Neural cell (in vitro differentiated cells): ENCODE results near the gene DNAAF9. TPM values are rescaled to one million over a fixed set of nuclear protein-coding genes. Genes with fewer than 3 reads are reported as not detected.

Source experiments
- H2AFZ ChIP-seq: fragments of 200-600, 300-800 bp; sonication (generic), shearing (Covaris generic); 2 replicates; pipeline ENCODE4 v1.6.0; 2014; ENCODE audit warnings: low read depth, mild to moderate bottlenecking, antibody characterized with exemption, low read length, moderate library complexity
- H3F3A ChIP-seq: fragments of 200-600 bp; shearing (Covaris generic); 2 replicates; pipeline ENCODE4 v1.6.1; 2016; ENCODE audit warnings: mild to moderate bottlenecking, moderate library complexity, mixed read lengths, antibody characterized with exemption, low read length; ENCODE audit not compliant: insufficient read depth, poor library complexity, severe bottlenecking
- H3K27ac ChIP-seq: fragments of 200-600, 300-800 bp; sonication (generic), shearing (Covaris generic); 2 replicates; pipeline ENCODE4 v1.5.1; 2014; ENCODE audit warnings: mild to moderate bottlenecking, low read length, moderate library complexity
- H3K27me3 ChIP-seq: fragments of 300-800, 200-600 bp; sonication (generic), shearing (Covaris generic); 2 replicates; pipeline ENCODE4 v1.6.0; 2014; ENCODE audit warnings: mild to moderate bottlenecking, low read depth, low read length, moderate library complexity; ENCODE audit not compliant: insufficient read depth
- H3K36me3 ChIP-seq: fragments of 300-800, 200-600 bp; sonication (generic), shearing (Covaris generic); 2 replicates; pipeline ENCODE4 v1.5.1; 2014; ENCODE audit warnings: mild to moderate bottlenecking, antibody characterized with exemption, low read length, moderate library complexity; ENCODE audit not compliant: insufficient read depth
- H3K4me2 ChIP-seq: fragments of 300-800, 200-600 bp; sonication (generic), shearing (Covaris generic); 2 replicates; pipeline ENCODE4 v1.6.0; 2014; ENCODE audit warnings: mild to moderate bottlenecking, low read length
- H3K4me3 ChIP-seq: fragments of 300-800, 200-600 bp; sonication (generic), shearing (Covaris generic); 2 replicates; pipeline ENCODE4 v1.5.1; 2014; ENCODE audit warnings: mild to moderate bottlenecking, low read length, moderate library complexity
- H3K79me2 ChIP-seq: fragments of 200-600 bp; shearing (Covaris generic); replicated peaks from 2 replicates; pipeline ENCODE4 v1.6.0; 2014; ENCODE audit warnings: mild to moderate bottlenecking, low read length, moderate library complexity; ENCODE audit not compliant: insufficient read depth
- H3K9ac ChIP-seq: fragments of 300-800, 200-600 bp; sonication (generic), shearing (Covaris generic); 2 replicates; pipeline ENCODE4 v1.6.1; 2016; ENCODE audit warnings: mild to moderate bottlenecking, low read length, mixed read lengths
- H3K9me2 ChIP-seq: fragments of 200-600 bp; shearing (Covaris generic); 2 replicates; pipeline ENCODE4 v1.6.1; 2016; ENCODE audit warnings: mild to moderate bottlenecking, low read length, mixed read lengths; ENCODE audit not compliant: insufficient read depth
- H3K9me3 ChIP-seq: fragments of 200-600, 300-800 bp; sonication (generic), shearing (Covaris generic); 2 replicates; pipeline ENCODE4 v1.6.1; 2016; ENCODE audit warnings: mild to moderate bottlenecking, mixed run types, low read length, moderate library complexity, mixed read lengths
- H4K20me1 ChIP-seq: fragments of 200-600 bp; shearing (Covaris generic); 2 replicates; pipeline ENCODE4 v1.6.1; 2016; ENCODE audit warnings: mild to moderate bottlenecking, mixed run types; ENCODE audit not compliant: insufficient read depth
- CTCF ChIP-seq: fragments of 450-650 bp; IDR thresholded peaks from 2 replicates; pipeline ENCODE4 v1.5.1; 2014; ENCODE audit warnings: antibody characterized with exemption, mild to moderate bottlenecking, moderate library complexity; ENCODE audit not compliant: poor library complexity, severe bottlenecking
- EP300 ChIP-seq: fragments of 450-650 bp; conservative IDR thresholded peaks from 2 replicates; pipeline ENCODE4 v1.6.1; 2014; ENCODE audit warnings: antibody characterized with exemption, mild to moderate bottlenecking, moderate library complexity; ENCODE audit not compliant: poor library complexity, severe bottlenecking
- EZH2 ChIP-seq: fragments of 200-600, 300-800 bp; shearing (Covaris generic), sonication (generic); IDR thresholded peaks from 2 replicates; pipeline ENCODE4 v1.6.1; 2014; ENCODE audit warnings: antibody characterized with exemption, low read length, borderline replicate concordance, mild to moderate bottlenecking; ENCODE audit not compliant: insufficient read depth, poor library complexity, severe bottlenecking
- MXI1 ChIP-seq: fragments of 450-650 bp; conservative IDR thresholded peaks from 2 replicates; pipeline ENCODE4 v1.6.1; 2014; ENCODE audit warnings: antibody characterized with exemption, mild to moderate bottlenecking; ENCODE audit not compliant: poor library complexity, severe bottlenecking
- POLR2AphosphoS5 ChIP-seq: IDR thresholded peaks from 2 replicates; pipeline ENCODE4 v1.6.1; 2012
- RAD21 ChIP-seq: fragments of 450-650 bp; conservative IDR thresholded peaks from 2 replicates; pipeline ENCODE4 v1.6.1; 2014; ENCODE audit warnings: antibody characterized with exemption, mild to moderate bottlenecking, moderate library complexity
- REST ChIP-seq: IDR thresholded peaks from 2 replicates; pipeline ENCODE4 v1.6.1; 2012; ENCODE audit warnings: borderline replicate concordance
- SMC3 ChIP-seq: fragments of 450-650 bp; conservative IDR thresholded peaks from 2 replicates; pipeline ENCODE4 v1.6.1; 2014; ENCODE audit warnings: antibody characterized with exemption, mild to moderate bottlenecking, moderate library complexity; ENCODE audit not compliant: poor library complexity
- TAF1 ChIP-seq: IDR thresholded peaks from 2 replicates; pipeline ENCODE4 v1.6.1; 2012; ENCODE audit warnings: low read depth
- polyA plus RNA-seq: library from polyadenylated mRNA; depleted of rRNA; stranded (reverse); fragments of >200 nt; gene quantifications from 2 replicates; pipeline ENCODE4 v1.2.3, GENCODE V29; 2014

The DNAAF9 gene
- polyA plus RNA-seq, 1 donor from 2014 or later, result 58.0 TPM

- Histone ChIP-seq H3K9me3 (no peaks in the 10 kb centered on the region), H3K36me3 (no peaks in the 10 kb centered on the region), H3K27me3 (no peaks in the 10 kb centered on the region), H3K4me3 (no peak overlapping the region), H3F3A (no peaks in the 10 kb centered on the region), H3K9me2 (no peaks in the 10 kb centered on the region), H4K20me1 (no peaks in the 10 kb centered on the region), H3K4me2 (no peak overlapping the region), H2AFZ (no peak overlapping the region), H3K9ac (no peak overlapping the region), H3K27ac (no peak overlapping the region), H3K79me2 (no peaks in the 10 kb centered on the region)
- TF ChIP-seq CTCF, result no peak
- no peak for TF ChIP-seq SMC3
- TF ChIP-seq REST, result no peak
- no peak for TF ChIP-seq TAF1
- TF ChIP-seq EZH2, result no peak
- TF ChIP-seq EP300, result no peak
- TF ChIP-seq POLR2AphosphoS5, result no peak
- TF ChIP-seq MXI1, result no peak
- TF ChIP-seq RAD21, result no peak
Observed at GRCh38 chr20:3452136-3452535, 44.7 kb upstream of the DNAAF9 start.

DNA sequence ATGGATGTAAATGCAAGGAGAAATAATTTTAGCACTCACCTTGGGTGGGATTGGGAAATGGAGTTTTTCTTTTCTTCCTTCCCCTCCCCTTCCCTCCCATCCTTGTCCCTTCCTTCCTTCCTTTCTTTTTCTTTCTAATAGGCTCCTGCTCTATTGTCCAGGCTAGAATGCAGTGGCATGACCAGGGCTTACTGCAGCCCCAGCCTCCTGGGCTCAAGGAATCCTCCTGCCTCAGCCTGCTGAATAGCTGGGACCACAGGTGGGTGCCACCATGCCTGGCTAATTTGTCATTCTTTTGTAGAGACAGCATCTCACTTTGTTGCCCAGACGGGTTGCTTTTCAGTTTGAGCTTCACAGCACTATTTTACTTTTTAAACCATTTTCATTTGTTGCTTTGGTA is 41.9 kb upstream of the DNAAF9 start:
- no peak overlapping the region for H2AFZ ChIP-seq

More for the DNA sequence above, 41.9 kb upstream of the DNAAF9 start:
- Histone ChIP-seq H3K27me3 (no peaks in the 10 kb centered on the region), H3K79me2 (no peaks in the 10 kb centered on the region), H3K9me2 (no peaks in the 10 kb centered on the region), H3K4me3 (no peak overlapping the region), H3K9me3 (no peaks in the 10 kb centered on the region), H3K36me3 (no peaks in the 10 kb centered on the region), H4K20me1 (no peaks in the 10 kb centered on the region), H3K9ac (no peak overlapping the region), H3K27ac (no peak overlapping the region), H3K4me2 (no peak overlapping the region), H3F3A (no peaks in the 10 kb centered on the region)
- TF ChIP-seq REST, result no peak
- no peak for TF ChIP-seq EZH2
- TF ChIP-seq POLR2AphosphoS5, result no peak
- no peak for TF ChIP-seq EP300
- no peak for TF ChIP-seq TAF1
- no peak for TF ChIP-seq RAD21
- TF ChIP-seq MXI1, result no peak
- no peak for TF ChIP-seq SMC3
- TF ChIP-seq CTCF, result no peak
